Neural cell (in vitro differentiated cells): Measurements from ENCODE around the gene THEM5.

ENCODE experiments used
- POLR2AphosphoS5 ChIP-seq: IDR thresholded peaks from 2 replicates; pipeline ENCODE4 v1.6.1; 2012
- RAD21 ChIP-seq: fragments of 450-650 bp; conservative IDR thresholded peaks from 2 replicates; pipeline ENCODE4 v1.6.1; 2014; ENCODE audit warnings: antibody characterized with exemption, mild to moderate bottlenecking, moderate library complexity
- TF ChIP-seq, protein P1 (sequence below): fragments of 450-650 bp; IDR thresholded peaks from 2 replicates; pipeline ENCODE4 v1.5.1; 2014; ENCODE audit warnings: antibody characterized with exemption, mild to moderate bottlenecking, moderate library complexity; ENCODE audit not compliant: poor library complexity, severe bottlenecking

DNA sequence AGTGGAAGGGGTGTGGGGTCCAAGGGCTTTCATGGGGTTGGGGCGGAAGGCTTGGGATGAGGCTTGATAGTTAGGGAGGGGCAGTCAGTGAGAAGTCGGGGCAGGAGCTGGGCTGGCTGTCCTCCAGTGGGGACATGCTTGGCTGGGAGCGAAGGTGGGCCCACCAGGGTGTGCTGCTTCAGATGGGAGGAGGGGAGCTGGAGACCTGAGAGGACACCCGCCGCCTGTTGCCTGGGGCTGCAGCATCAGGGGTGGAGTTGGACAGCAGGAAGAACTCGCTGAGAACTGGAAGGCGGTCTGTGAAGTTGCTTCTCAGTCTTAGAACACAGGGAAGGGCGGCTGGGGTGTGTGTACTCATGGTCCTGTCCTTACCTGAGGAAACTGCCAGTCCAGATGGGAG lies 1.6 kb downstream of the THEM5 start:
- TF ChIP-seq, protein P1, sequence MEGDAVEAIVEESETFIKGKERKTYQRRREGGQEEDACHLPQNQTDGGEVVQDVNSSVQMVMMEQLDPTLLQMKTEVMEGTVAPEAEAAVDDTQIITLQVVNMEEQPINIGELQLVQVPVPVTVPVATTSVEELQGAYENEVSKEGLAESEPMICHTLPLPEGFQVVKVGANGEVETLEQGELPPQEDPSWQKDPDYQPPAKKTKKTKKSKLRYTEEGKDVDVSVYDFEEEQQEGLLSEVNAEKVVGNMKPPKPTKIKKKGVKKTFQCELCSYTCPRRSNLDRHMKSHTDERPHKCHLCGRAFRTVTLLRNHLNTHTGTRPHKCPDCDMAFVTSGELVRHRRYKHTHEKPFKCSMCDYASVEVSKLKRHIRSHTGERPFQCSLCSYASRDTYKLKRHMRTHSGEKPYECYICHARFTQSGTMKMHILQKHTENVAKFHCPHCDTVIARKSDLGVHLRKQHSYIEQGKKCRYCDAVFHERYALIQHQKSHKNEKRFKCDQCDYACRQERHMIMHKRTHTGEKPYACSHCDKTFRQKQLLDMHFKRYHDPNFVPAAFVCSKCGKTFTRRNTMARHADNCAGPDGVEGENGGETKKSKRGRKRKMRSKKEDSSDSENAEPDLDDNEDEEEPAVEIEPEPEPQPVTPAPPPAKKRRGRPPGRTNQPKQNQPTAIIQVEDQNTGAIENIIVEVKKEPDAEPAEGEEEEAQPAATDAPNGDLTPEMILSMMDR = no peak
- TF ChIP-seq RAD21 = no peak
- TF ChIP-seq POLR2AphosphoS5 = no peak
